22Rv1 (cell line): Measurements from ENCODE around the gene NAA38.

Experiments
- ZFX ChIP-seq: fragments of 450-650 bp; IDR thresholded peaks from 2 replicates; pipeline ENCODE4 v1.6.1; 2017; ENCODE audit warnings: antibody characterized with exemption, borderline replicate concordance
- TF ChIP-seq, protein P1 (sequence below): fragments of 450-650 bp; IDR thresholded peaks from 2 replicates; pipeline ENCODE4 v1.5.1; 2017; ENCODE audit warnings: mild to moderate bottlenecking

DNA sequence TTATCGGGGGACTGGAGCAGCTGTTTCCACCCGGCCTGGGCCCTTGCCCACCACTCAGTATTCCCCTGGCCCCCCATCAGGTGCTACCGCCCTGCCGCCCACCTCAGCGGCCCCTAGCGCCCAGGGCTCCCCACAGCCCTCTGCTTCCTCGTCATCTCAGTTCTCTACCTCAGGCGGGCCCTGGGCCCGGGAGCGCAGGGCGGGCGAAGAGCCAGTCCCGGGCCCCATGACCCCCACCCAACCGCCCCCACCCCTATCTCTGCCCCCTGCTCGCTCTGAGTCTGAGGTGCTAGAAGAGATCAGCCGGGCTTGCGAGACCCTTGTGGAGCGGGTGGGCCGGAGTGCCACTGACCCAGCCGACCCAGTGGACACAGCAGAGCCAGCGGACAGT, 8.6 kb downstream of the NAA38 start:
- TF ChIP-seq, protein P1, sequence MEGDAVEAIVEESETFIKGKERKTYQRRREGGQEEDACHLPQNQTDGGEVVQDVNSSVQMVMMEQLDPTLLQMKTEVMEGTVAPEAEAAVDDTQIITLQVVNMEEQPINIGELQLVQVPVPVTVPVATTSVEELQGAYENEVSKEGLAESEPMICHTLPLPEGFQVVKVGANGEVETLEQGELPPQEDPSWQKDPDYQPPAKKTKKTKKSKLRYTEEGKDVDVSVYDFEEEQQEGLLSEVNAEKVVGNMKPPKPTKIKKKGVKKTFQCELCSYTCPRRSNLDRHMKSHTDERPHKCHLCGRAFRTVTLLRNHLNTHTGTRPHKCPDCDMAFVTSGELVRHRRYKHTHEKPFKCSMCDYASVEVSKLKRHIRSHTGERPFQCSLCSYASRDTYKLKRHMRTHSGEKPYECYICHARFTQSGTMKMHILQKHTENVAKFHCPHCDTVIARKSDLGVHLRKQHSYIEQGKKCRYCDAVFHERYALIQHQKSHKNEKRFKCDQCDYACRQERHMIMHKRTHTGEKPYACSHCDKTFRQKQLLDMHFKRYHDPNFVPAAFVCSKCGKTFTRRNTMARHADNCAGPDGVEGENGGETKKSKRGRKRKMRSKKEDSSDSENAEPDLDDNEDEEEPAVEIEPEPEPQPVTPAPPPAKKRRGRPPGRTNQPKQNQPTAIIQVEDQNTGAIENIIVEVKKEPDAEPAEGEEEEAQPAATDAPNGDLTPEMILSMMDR = no peak
- TF ChIP-seq ZFX = no peak
